Upper lobe of left lung (tissue), 6 donors: Measurements from ENCODE around the gene MROH8. TPM values are rescaled to one million over a fixed set of nuclear protein-coding genes. Genes with fewer than 3 reads are reported as not detected.

Experiments used
- ATAC-seq, 2 donors: fragments of 200-7000 bp; cut with Tn5 transposase; one replicate each; pipeline ENCODE4 v1.9.1; 2022; ENCODE audit warnings: mild to moderate bottlenecking in 2 of 2, moderate library complexity in 2 of 2; ENCODE audit not compliant: low FRiP score in 2 of 2
- DNase-seq, 2 donors: peaks; one replicate each; pipeline ENCODE4 v3.0.0-alpha.2; 2019 to 2020
- H3K27ac ChIP-seq, 4 donors: fragments of 200-600 bp; sonication (generic); one replicate each; pipeline ENCODE4 v1.5.1; 2016 to 2019
- H3K27me3 ChIP-seq, 4 donors: fragments of 200-600 bp; sonication (generic); one replicate each; pipeline ENCODE4 v1.5.1; 2017 to 2019
- H3K36me3 ChIP-seq, 4 donors: fragments of 200-600 bp; sonication (generic); one replicate each; pipeline ENCODE4 v1.5.1; 2016 to 2019
- H3K4me1 ChIP-seq, 4 donors: fragments of 200-600 bp; sonication (generic); one replicate each; pipeline ENCODE4 v1.5.1; 2018 to 2019
- H3K4me3 ChIP-seq, 4 donors: fragments of 200-600 bp; sonication (generic); one replicate each; pipeline ENCODE4 v1.5.1; 2017 to 2019; ENCODE audit warnings: mild to moderate bottlenecking in 2 of 4, moderate library complexity in 1 of 4
- H3K9me3 ChIP-seq, 4 donors: fragments of 200-600 bp; sonication (generic); one replicate each; pipeline ENCODE4 v1.5.1; 2018 to 2019
- EP300 ChIP-seq, 4 donors: sonication (generic); formaldehyde crosslinking; IDR thresholded peaks; one replicate each; pipeline ENCODE4 v1.5.1; 2017; ENCODE audit warnings: antibody characterized with exemption in 4 of 4, control low read depth in 2 of 4
- POLR2A ChIP-seq, 4 donors: fragments of 450-650 bp; IDR thresholded peaks; one replicate each; pipeline ENCODE4 v1.5.1; 2016 to 2017; ENCODE audit warnings: antibody characterized with exemption in 4 of 4, mild to moderate bottlenecking in 2 of 4
- POLR2AphosphoS5 ChIP-seq, 2 donors: sonication (generic); formaldehyde crosslinking; IDR thresholded peaks; one replicate each; pipeline ENCODE4 v1.5.1; 2017; ENCODE audit warnings: antibody characterized with exemption in 2 of 2
- WGBS, 2 donors: methylation state at CpG; one replicate each; pipeline ENCODE4 v1.1.5; 2017 to 2018; 5-methylcytosine and 5-hydroxymethylcytosine counted together
- total RNA-seq, 6 donors: library from RNA; depleted of rRNA in 4 of 6; stranded (reverse); fragments of >200 nt in 4 of 6; gene quantifications; one replicate each; pipeline versions ENCODE4 v1.1.0 to v1.2.1, GENCODE V29; 2016 to 2021
- TF ChIP-seq, protein P1 (sequence below), 6 experiments: fragments of 450-650 bp in 4 of 6; fragments of 200-600 bp in 2 of 6; sonication (generic) in 2 of 6; IDR thresholded peaks; one replicate each; pipeline ENCODE4 v1.5.1; 2016 to 2019; ENCODE audit warnings: antibody characterized with exemption in 6 of 6
- donor health status: DM: no; HTN: no; CAD: no; lungs with moderate emphysema.
- donor health status: DM: no; HTN: yes; CAD: no; lungs with severe emphysema.

Gene MROH8
- total RNA-seq, 6 donors from 2014 or later: 1.1 to 5.9 (median 2.2) TPM

DNA sequence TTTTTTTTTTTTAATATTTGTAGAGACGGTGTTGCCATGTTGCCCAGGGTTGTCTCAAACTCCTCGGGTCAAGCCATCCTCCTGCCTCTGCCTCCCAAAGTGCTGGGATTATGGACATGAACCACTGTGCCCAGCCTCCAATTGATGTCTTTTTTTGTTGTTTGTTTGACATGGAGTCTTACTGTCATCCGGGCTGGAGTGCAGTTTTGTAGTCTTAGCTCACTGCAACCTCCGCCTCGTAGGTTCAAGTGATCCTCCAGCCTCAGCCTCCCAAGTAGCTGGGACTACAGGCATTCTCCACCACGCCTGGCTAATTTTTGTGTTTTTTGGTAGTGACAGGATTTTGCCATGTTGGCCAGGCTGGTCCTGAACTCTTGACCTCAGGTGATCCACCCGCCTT is 9.4 kb upstream of the MROH8 start:
- H3K27me3 ChIP-seq: no peaks in the 10 kb centered on the region
- no peak overlapping the region for H3K4me3 ChIP-seq
- peaks cover 0 to 47% (median 27%) of the 10 kb centered on the region in 4 donors for H3K36me3 ChIP-seq
- peaks cover 26 to 33% (median 29%) of the 10 kb centered on the region in 4 donors for H3K4me1 ChIP-seq
- 81 to 96% methylated on average over 6 to 7 of the region's 7 CpGs for WGBS, 2 donors
- DNase-seq: no peak
- no peak for ATAC-seq
- no peak overlapping the region for H3K27ac ChIP-seq
- TF ChIP-seq POLR2AphosphoS5 (IDR thresholded peaks at IDR 0.05): no peak
- TF ChIP-seq, protein P1, sequence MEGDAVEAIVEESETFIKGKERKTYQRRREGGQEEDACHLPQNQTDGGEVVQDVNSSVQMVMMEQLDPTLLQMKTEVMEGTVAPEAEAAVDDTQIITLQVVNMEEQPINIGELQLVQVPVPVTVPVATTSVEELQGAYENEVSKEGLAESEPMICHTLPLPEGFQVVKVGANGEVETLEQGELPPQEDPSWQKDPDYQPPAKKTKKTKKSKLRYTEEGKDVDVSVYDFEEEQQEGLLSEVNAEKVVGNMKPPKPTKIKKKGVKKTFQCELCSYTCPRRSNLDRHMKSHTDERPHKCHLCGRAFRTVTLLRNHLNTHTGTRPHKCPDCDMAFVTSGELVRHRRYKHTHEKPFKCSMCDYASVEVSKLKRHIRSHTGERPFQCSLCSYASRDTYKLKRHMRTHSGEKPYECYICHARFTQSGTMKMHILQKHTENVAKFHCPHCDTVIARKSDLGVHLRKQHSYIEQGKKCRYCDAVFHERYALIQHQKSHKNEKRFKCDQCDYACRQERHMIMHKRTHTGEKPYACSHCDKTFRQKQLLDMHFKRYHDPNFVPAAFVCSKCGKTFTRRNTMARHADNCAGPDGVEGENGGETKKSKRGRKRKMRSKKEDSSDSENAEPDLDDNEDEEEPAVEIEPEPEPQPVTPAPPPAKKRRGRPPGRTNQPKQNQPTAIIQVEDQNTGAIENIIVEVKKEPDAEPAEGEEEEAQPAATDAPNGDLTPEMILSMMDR (IDR thresholded peaks at IDR 0.05): no peak
- TF ChIP-seq EP300 (IDR thresholded peaks at IDR 0.05): no peak
- TF ChIP-seq POLR2A (IDR thresholded peaks at IDR 0.05): no peak
- H3K9me3 ChIP-seq: no peaks in the 10 kb centered on the region

DNA sequence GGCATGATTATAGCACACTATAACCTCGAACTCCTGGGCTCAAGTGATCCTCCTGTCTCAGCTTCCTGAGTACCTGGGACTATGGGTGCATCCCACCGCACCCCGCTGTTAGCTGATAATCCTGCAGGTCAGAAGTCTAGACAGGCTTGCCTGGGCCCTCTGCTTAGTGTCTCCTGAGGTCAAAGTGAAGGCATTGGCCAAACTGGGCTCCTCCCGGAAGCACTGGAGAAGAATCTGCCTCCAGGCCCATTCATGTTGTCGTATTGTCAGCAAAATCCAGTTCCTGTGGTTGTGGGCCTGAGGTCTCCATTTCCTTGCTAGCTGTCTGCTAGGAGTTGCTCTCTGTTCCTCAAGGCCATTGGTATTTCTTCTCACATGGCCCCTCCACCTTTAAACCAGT is 6.3 kb upstream of the MROH8 start:
- no peak for DNase-seq
- WGBS, 2 donors: 88 to 90% methylated on average over 5 of the region's 5 CpGs
- Histone ChIP-seq H3K27me3 (no peaks in the 10 kb centered on the region), H3K4me3 (no peak overlapping the region), H3K9me3 (no peaks in the 10 kb centered on the region), H3K36me3 (peaks cover 0 to 59% (median 26%) of the 10 kb centered on the region in 4 donors), H3K27ac (no peak overlapping the region), H3K4me1 (peaks cover 22 to 24% (median 23%) of the 10 kb centered on the region in 4 donors)
- TF ChIP-seq POLR2AphosphoS5 (IDR thresholded peaks at IDR 0.05) (no peak), EP300 (IDR thresholded peaks at IDR 0.05) (no peak), POLR2A (IDR thresholded peaks at IDR 0.05) (no peak)
- TF ChIP-seq, protein P1 (IDR thresholded peaks at IDR 0.05): no peak
- no peak for ATAC-seq

DNA sequence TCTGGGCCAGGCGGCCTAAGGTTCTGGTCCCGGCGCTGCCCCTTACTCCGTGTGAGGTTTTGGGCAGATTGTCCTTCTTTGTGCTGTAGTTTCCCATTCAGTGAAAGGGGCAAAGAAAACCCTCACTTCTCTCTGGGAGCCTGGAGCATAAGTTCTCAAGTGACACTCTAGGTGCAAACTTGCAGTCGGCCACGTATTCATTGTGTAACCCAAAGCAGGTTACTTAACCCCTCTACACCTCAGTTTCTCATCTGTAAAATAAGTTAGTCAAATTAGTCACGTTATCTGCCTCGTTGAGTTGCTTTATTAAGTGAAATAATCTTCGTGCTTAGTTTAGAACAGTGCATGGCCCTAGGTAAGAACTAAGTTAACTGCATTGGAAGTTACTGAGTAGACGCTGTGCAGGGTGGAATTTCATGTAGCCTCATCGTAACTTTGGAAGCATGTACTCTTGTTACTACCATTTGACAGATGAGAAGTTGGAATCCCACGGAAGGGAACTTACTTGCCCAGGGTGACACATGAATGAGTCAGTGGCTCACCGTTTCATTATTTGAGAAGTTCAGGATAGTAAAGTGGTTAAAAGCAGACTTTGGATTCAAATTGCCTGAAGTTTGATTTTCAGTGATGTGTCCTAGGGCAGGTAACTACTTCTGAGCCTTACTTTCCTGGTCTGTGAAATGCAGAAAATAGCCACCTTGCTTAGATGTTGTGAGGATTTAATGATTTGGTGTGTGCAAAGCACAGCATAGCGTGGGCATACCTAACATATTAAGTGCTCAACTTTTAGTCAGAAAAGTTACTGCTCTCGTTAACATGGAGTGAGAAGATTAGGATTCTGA is 556 bp upstream of the MROH8 start:
- ATAC-seq (no peak), DNase-seq (no peak)
- H3K4me1 ChIP-seq: peaks cover 19 to 35% (median 25%) of the 10 kb centered on the region in 4 donors
- H3K4me3 ChIP-seq: peak overlapping the region; percentile 50 to 88 (median 74)
- TF ChIP-seq POLR2A (IDR thresholded peaks at IDR 0.05): no peak
- H3K36me3 ChIP-seq: peaks cover 0 to 24% (median 6%) of the 10 kb centered on the region in 4 donors
- 8 to 10% methylated on average over 15 of the region's 15 CpGs for WGBS, 2 donors
- H3K27me3 ChIP-seq: no peaks in the 10 kb centered on the region
- no peaks in the 10 kb centered on the region for H3K9me3 ChIP-seq
- H3K27ac ChIP-seq: peak overlapping the region; percentile 96 to 99 (median 96)

DNA sequence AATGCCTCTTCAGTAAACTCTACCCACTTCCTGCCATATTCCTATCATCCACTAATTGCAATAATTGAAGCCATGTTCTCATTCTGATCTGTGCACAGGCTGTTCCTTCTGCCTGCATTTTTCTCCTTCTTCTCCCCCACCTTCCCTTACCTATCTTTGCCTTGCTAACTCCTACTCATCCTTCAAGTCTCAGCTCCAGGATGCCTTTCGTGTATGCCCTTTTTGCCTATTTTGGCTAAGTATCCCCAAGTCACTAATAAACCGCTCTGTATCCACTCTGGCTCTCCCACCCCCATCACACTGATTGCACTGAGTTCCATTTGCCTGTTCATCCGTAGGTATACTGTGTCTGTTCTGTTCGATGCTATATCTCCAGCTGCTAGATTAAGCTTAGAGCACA is 6.5 kb downstream of the MROH8 start:
- WGBS, 2 donors: 96 to 97% methylated on average over 4 of the region's 4 CpGs
- Histone ChIP-seq H3K27ac (no peak overlapping the region), H3K4me3 (no peak overlapping the region), H3K36me3 (no peaks in the 10 kb centered on the region), H3K9me3 (no peaks in the 10 kb centered on the region), H3K27me3 (no peaks in the 10 kb centered on the region), H3K4me1 (peaks cover 0 to 8% (median 2%) of the 10 kb centered on the region in 4 donors)
- no peak for ATAC-seq
- no peak for DNase-seq
- TF ChIP-seq EP300 (IDR thresholded peaks at IDR 0.05) (no peak), POLR2A (IDR thresholded peaks at IDR 0.05) (no peak), POLR2AphosphoS5 (IDR thresholded peaks at IDR 0.05) (no peak)
- TF ChIP-seq, protein P1 (IDR thresholded peaks at IDR 0.05): no peak

DNA sequence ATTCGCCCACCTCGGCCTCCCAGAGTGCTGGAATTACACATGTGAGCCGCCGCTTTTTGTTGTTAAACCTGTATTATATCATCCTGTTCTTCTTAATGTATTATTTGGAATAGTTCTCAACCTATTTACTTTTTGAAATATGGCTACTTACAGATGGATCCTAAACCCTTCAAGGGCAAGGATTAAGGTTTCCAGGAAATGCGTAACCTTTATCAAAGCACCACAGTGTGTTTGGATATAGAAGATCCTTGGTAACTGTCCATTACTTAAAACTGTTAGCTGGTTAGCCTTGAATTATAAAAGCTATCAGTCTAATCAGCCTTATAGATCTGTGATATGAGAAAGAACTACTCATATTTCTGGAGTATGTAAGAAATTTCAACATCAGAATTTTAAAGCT is 12.5 kb downstream of the MROH8 start:
- WGBS, 2 donors: 91 to 97% methylated on average over 5 of the region's 5 CpGs
- H3K9me3 ChIP-seq: no peaks in the 10 kb centered on the region
- H3K36me3 ChIP-seq: peaks cover 0 to 6% (median 0%) of the 10 kb centered on the region in 4 donors
- TF ChIP-seq POLR2A (IDR thresholded peaks at IDR 0.05) (no peak), EP300 (IDR thresholded peaks at IDR 0.05) (no peak), POLR2AphosphoS5 (IDR thresholded peaks at IDR 0.05) (no peak)
- TF ChIP-seq, protein P1 (IDR thresholded peaks at IDR 0.05): no peak
- no peaks in the 10 kb centered on the region for H3K4me1 ChIP-seq
- no peak overlapping the region for H3K27ac ChIP-seq
- no peaks in the 10 kb centered on the region for H3K27me3 ChIP-seq
- DNase-seq (no peak), ATAC-seq (no peak)
- no peak overlapping the region for H3K4me3 ChIP-seq
